ENCODE results near the gene ROR2. TPM values are rescaled to one million over a fixed set of nuclear protein-coding genes. Genes with fewer than 3 reads are reported as not detected.

The ROR2 gene
- total RNA-seq, 4 donors from 2014 or later, result 6.3 to 32.2 (median 15.1) TPM

DNA sequence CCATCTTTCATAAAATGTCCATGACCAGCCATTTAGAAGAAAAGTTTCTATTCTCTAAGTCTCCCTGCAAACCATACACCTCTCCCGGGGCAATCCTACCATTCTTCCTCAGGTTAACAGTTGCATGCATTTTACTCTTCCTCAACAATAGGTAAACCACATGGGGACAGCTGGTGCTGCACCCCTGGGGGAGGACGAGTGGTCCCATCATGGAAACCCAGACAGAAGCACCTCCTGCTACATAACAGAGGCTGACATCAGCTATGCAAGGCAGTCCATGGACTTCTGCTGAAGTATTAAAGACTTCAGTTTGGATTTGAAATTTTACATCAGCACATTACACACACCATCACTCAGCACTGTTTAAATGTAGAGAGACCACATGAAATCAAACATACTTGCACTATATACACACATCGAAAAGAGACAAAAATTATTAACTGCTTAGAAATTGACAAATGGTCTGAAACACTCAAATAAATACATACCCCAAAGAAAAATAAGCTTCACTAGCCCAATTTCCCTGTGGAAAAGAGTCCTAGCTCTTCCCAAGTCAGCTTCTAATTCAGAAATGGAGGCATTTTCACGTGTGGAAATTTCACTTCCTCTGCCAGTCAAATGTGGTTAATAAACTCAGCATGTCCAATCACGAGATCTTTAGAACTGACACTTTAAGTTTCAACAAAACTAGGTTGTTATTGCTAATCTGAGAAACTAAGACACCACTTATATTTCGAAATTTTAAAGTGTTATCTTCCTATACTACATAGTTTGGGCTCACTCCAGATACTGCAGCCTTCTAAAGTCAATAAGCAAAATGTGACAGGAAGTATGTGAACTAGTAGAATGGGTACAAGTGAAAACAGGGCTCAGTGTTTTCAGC lies 173.4 kb downstream of the ROR2 start:
- DNase-seq (ENCODE audit: low spot score) (no peak), ATAC-seq (ENCODE audit: low FRiP score) (no peak)
- TF ChIP-seq, protein P1, sequence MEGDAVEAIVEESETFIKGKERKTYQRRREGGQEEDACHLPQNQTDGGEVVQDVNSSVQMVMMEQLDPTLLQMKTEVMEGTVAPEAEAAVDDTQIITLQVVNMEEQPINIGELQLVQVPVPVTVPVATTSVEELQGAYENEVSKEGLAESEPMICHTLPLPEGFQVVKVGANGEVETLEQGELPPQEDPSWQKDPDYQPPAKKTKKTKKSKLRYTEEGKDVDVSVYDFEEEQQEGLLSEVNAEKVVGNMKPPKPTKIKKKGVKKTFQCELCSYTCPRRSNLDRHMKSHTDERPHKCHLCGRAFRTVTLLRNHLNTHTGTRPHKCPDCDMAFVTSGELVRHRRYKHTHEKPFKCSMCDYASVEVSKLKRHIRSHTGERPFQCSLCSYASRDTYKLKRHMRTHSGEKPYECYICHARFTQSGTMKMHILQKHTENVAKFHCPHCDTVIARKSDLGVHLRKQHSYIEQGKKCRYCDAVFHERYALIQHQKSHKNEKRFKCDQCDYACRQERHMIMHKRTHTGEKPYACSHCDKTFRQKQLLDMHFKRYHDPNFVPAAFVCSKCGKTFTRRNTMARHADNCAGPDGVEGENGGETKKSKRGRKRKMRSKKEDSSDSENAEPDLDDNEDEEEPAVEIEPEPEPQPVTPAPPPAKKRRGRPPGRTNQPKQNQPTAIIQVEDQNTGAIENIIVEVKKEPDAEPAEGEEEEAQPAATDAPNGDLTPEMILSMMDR (IDR thresholded peaks at IDR 0.05), result no peak

DNA sequence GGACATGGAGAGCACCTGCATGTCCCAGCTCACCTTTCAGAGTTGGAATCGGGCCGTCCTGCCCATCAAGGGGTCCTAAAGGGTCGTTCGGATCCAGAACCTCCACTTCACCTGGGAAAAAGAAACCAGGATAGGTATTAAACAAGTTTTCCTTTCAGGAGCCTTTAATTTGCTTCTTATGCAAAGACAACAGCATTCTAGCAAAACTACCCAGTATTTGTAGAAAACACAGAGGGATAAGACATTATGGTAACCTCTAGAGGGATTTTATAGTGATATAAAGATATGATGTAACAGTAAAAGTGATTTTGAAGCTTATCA lies 174.4 kb downstream of the ROR2 start:
- TF ChIP-seq, protein P1 (IDR thresholded peaks at IDR 0.05), result no peak
- ATAC-seq (ENCODE audit: low FRiP score) (no peak), DNase-seq (ENCODE audit: low spot score) (no peak)

DNA sequence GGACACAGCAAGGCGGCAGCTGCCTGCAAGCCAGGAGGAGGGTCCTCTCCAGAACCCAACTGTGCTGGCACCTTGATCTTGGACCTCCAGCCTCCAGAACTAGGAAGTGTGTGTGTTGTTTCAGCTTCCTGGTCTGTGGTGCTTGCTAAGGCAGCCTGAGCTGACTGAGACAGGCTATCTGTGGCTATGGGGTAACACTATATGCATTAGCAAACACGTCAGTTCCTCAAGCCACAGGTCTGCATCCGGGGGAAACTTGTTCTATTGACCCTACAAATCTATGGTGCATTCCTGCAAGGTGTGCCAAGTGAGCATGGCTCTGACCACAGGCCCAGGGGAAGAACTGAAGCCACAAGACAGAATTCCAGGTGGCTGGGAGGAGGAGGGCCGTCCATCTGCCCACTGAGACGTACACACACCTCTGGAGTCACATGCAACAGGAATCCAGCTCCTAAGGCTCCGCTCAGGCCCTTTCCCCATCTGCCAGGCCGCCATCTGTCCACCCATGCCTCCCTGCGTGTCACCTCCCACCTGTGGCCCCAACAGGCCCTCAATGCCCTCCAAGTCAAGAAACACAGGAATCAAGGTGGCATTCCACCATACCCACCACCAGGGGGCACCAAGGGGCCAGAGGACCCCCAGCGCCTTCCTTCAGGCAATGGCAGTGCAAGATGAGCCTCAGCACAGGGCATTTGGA lies 174.9 kb downstream of the ROR2 start:
- TF ChIP-seq, protein P1 (IDR thresholded peaks at IDR 0.05), result peak in 1 of 3 donors; percentile 58
- DNase-seq (ENCODE audit: low spot score) (no peak), ATAC-seq (ENCODE audit: low FRiP score) (no peak)

DNA sequence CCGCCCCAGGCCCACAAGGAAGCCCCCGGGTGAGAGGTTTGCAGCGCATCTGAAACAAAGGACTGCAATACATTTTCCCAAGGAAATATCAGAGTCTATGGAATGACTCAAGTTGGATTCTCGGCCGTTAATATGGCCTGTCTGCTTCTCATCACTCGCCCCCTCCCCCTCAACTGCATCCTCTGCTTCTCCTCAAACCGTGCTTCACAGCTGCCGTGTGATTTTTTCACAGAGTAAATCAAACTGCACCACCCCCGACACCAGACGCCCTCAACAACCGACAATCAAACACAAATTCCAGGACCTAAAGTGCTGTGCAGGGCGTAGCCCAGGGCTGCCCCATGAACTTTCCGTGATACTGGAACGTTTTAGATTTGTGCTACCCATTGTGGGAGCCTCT lies 176.9 kb downstream of the ROR2 start:
- DNase-seq (ENCODE audit: low spot score) (no peak), ATAC-seq (ENCODE audit: low FRiP score) (no peak)
- TF ChIP-seq, protein P1 (IDR thresholded peaks at IDR 0.05), result no peak

DNA sequence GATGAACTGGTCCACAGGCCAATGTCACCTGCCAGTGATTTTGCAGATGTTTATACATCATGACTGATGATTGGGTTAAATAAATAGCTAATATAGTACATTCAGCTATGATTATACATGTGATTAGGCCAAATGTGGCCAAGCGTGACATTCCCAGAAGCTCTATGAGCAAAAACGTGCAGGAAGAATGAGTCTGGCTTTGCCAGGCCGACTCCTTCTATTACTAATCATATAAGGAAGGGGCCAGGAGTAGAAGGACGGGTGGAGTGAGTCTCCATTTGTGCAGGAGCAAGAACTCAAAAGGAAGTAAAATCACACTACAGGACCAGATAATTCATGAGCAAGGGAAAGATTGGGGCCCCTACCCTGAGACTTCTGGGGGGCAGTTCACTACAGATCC lies 178.2 kb downstream of the ROR2 start:
- no peak for DNase-seq (ENCODE audit: low spot score)
- ATAC-seq (ENCODE audit: low FRiP score), result no peak
- TF ChIP-seq, protein P1 (IDR thresholded peaks at IDR 0.05), result no peak

DNA sequence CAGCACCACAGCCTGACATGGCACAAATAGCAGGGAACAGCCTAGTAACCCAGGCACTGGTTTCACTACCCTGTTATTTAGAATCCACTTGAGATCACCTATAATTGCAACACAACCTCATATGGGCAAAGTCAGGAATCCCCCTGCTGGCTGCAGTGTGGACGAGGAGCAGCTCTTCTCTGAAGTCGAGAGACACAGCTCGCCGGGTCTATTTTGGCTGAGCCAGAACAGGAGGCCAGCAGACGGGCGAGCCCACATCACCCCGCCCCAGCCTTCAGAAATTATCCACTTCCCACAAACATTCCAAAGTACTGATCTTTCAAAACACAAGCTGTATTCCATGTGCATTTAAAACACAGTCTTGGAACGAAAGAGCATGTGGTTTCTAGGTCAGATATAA lies 179.0 kb downstream of the ROR2 start:
- ATAC-seq (ENCODE audit: low FRiP score) (peak; percentile 88), DNase-seq (ENCODE audit: low spot score) (no peak)

More for the DNA sequence above, 179.0 kb downstream of the ROR2 start:
- TF ChIP-seq, protein P1 (IDR thresholded peaks at IDR 0.05), result no peak

Data from omental fat pad (tissue), 4 donors.